ENCODE measurements around the gene SFT2D3.
A peak's percentile ranks its signal among the peaks of the same experiment; 100 is the strongest.

Gene SFT2D3, protein sequence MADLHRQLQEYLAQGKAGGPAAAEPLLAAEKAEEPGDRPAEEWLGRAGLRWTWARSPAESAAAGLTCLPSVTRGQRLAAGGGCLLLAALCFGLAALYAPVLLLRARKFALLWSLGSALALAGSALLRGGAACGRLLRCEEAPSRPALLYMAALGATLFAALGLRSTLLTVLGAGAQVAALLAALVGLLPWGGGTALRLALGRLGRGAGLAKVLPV

DNA sequence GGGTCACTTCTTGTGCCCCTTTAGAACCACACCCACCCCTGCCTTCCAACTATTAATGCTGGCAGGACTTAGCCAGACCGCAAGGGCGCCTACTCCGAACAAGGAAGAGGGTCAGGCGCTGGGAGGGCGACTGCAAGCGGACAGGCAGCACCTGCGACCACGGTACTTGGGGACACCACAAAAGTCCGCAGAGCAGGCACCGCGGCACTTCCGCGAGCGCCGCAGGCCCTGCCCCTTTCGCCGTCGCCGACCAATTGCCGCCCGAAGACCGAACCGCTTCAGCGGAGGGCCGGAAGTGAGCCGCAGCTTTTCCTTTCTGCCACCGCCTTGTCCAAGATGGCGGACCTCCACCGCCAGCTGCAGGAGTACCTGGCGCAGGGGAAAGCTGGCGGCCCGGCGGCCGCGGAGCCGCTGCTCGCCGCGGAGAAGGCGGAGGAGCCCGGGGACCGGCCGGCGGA lies at the start of gene SFT2D3:
TSS of gene SFT2D3 (plus strand) at position 305 of the 458 bp plus-strand sequence. CDS start at position 337, 32 bp downstream.
- DNase-seq (ENCODE audit: low read depth), result peak; percentile 81

DNA sequence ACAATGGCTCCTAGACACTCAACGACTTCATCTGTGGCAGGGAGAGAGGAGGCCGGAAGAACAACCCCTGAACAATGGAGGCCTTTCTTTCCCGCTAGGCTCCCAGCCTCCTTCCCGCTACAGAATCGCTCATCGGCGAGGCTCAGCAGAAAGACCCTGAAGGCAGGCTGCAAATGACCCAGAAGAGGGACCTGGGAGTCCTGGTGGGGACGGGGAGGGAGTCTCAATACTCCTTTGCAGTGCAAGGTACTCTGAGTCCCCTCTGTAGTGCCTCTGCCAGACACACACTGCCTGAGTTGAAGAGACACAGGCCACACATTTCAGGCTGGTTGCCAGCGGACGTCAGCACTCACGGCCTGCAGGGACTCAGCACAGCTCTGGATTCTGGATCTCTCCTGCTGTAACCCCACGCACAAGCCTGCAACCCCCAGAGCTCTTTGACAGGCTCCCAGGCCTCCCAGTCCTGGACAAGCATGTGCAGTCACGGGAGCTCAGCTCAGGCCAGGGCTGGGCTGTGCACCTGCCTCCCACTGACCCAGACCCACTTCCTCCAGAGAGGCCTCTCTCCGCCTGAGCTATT lies 49.2 kb upstream of the SFT2D3 start:
- DNase-seq (ENCODE audit: low read depth), result no peak

DNA sequence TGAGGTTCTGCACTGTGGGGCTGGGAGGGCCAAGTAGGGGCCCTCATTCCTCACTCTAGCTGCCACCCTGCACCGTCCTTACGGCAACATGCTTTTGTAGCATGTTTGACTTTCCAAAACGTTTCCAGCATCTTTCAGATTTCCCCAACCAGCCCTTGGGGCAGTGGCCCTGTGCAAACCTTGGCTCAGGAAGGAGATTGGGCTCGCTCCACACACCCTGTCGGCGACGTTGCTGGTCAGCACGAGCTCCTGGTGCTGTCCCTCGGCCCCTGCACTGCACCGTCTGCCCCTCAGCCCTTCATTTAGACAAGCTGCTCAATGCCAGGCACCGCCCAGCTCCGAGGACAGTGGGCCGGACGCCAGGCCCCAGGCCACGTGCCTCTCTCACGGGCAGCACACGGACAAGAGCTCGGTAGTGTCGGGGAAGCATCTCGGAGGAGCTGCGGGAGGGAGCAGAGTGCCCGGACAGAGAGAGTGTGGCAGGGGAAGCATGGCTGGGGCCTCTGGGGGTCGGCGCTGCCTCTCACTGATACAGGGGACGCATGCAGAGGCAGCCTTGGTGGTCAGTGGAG lies 48.4 kb upstream of the SFT2D3 start:
- DNase-seq (ENCODE audit: low read depth), result no peak

DNA sequence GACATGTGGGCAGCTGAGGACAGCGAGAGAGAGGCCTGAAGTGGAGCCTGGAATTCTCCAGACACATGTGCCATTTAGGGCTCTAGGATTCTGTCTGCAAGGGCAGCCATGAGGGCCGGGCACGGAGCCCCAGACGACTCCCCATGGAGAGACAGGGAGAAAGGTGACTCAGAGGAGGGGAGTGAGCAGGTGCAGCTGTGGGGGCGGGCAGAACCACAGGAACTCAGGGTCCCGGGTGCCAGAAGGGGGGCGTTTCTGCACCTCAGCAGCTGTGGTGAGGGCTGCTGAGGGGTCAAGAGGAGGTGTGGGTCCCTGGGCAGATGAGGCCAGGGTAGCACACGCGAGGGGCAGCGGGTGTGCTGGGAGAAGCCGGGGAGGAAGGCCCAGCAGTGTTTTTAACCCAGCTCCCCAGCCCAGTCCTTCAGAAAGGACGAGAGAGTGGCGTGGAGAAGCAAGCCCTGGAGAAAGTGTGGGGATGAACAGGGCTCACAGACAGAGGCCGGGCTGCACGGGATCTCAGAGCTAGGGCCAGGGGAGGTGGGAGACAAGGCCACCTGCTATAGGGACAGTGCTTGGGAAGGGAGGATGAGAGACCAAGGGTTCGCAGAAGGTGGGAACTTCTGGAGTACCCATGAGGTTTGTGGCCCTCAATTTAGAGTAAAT lies 47.7 kb upstream of the SFT2D3 start:
- no peak for DNase-seq (ENCODE audit: low read depth)

DNA sequence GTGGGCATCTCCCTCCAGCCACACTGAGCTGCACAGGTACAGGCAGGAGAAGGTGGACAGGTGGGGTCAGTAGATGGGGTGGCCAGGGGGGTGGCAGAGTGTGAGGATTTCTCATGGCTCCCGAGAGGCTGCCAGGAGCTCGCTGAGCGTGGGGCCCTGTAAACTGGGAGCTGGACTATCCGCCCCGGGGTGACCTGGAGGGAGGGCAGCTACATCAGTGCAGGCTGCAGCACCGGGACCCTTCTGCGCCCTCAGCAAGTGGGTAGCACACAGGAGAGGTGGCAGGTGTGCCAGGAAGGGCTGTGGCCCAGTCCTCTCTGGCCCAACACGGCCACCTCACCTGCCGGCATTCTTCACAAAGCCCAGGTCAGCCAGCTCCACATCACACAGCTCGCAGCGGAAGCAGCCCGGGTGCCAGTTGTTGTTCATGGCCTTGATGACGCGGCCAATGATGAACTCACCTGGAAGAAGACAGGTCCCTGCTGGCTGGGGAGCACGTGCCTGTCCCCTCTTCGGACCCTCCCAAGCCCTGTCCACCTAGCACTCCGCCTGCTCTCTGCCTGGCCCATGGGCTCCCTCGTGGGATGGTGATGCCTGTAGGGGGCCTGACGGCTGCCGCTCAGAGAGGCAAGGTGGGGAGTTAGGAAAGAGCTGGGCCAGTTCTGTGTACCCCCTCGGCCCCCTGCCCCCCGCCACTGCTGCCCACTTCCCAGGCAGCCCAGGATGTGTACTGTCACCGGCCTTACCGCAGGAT lies 47.0 kb upstream of the SFT2D3 start:
- DNase-seq (ENCODE audit: low read depth), result no peak

DNA sequence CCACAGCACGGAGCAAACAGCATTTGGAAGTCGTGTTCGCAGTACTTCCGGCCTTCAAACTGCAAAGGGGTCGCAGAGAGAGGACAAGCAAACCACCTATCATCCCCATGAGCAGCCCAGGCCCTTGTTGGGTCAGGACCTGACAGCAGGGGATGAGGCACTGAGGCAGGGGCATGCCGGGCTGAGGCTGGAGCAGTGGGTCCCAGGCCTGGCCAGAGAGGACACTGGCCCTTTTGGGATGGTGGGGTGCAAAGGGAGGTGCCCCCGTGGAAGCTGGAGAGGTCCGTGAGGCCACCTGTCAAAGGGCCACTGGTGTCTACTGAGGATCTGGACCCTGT lies 46.5 kb upstream of the SFT2D3 start:
- DNase-seq (ENCODE audit: low read depth), result no peak

DNA sequence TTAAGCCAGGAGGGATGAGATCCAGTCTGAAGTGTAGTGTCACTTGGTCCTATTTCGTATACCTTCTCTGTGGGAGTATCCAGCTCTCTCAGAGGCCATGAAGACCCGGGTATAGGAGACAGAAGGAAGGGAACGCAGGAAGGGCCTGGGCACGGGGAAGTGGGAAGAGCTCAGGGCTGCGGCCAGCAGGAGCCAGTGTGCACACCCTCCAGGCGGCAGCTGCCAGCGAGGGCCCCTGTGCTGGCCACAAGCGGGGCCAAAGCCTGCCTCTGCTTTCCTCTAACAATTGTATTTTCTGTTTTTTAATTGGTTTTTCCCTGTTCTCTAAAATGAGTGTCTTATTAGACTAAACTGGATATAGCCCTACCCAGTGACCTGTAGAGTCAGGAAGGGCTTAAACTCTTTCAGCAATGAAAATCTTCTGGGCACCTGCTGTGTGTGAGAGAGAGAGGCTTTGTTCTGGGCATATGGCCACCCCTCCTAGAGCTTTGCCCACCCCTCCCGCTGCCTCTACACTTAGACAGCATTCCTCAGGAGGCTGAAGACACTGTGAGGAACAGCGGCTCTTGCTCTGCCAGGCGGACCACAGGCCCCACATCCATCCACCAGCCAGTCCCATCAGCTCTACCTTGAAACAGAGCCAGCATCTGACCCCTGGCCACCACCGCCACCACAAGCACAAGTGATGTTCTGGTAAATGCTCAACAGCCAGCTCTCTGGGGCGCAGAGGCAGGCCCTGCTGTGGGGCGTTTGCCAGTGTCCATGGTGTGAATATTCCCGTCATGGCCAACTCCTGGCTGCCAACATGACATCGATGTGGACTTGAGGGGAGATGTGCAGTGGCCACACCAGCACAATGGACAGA lies 45.9 kb upstream of the SFT2D3 start:
- no peak for DNase-seq (ENCODE audit: low read depth)

DNA sequence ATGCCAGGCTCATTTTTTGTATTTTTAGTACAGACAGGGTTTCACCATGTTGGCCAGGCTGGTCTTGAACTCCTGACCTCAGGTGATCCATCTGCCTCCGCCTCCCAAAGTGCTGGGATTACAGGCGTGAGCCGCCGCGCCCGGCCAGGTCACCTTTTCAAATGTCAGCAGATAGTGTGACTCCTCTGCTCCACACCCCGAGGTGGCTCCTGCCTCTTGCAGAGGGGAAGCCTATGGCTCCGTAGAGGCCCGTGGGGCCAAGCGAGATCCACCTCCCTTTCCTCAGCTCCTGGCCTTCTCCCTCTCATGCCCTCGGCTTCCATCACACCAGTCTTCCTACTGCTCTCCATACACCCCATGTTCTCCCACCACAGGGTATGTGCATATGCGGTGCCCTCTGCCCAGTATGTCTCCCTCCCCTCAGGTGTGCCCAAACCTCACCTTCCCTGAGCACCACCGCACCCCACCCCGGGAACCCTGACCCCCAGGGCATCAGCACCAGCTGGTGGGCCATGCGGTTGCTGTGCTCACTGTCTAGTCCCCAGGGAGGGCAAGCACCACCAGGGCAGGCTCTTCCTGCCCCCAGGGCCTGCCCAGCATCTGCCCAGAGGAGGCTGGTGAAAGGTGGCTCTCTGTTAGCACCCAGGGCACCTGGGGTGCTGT lies 44.6 kb upstream of the SFT2D3 start:
- no peak for DNase-seq (ENCODE audit: low read depth)

DNA sequence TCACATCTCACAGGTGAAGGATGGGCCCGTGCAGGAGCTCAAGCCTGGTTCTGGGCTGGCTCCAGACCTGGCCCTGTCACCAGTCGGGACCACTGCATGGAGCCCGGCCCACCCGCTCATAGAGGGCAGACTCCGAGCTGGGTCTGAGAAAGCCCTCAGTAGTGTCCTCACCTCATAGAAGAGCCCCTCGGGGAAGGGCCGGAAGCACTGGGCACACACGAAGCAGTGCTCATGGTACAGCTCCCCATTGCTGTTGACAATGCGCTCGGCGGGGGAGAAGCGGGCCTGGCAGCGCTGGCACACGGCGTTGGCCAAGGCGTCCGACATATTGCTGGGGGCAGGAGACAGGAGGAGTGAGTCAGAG lies 44.1 kb upstream of the SFT2D3 start:
- DNase-seq (ENCODE audit: low read depth), result no peak

DNA sequence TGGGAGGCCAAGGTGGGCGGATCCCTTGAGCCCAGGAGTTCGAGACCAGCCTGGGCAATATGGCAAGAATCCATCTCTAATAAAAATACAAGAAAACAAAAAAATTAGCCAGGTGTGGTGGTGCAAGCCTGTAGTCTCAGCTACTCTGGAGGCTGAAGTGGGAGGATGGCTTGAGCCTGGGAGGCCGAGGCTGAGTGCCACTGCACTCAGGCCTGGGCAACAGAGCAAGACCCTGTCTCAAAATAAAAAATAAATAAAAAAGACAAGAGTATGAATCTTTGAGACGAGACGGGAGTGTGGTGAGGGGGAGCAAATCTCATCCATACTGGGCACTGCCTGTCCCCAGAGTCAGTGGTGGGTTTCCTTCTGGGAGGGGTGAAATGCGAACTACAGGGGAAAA lies 43.2 kb upstream of the SFT2D3 start:
- DNase-seq (ENCODE audit: low read depth), result no peak

DNA sequence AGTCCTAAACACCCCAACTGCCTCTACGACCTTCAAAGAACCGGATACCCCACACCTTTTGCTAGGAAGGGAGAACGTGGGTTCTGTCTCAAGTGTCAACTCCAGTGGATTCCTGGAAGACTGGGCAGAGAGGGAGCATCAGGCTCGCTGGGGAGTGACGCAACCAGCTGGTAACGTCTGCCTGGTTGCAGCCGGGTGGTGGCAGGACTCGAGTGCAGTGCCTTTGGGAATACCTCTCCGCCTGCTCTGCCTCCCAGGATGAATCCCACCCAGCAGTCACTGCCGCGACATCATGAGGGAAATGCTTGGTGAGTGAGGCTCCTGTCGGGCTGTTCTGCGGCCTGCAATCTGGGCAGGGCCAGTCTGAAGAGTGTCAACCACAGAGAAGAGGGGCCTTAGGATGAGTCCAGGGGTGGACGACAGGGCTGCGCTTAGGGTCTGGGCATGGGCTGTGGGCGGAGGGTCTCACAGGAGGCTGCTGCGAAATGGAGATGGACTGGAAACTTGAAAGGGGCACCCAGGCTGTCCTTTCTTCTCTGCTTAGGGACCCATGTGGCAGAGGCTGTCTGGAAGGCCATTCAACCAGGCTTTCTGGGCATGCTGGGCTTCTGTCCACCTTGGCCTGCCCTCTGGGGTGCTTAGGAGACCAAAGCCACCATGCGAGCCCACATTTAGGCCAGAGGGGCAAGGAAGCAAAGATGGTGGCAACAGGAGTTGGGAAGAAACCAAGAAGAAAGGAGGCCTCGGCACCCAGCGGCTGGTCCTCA lies 42.5 kb upstream of the SFT2D3 start:
- no peak for DNase-seq (ENCODE audit: low read depth)

DNA sequence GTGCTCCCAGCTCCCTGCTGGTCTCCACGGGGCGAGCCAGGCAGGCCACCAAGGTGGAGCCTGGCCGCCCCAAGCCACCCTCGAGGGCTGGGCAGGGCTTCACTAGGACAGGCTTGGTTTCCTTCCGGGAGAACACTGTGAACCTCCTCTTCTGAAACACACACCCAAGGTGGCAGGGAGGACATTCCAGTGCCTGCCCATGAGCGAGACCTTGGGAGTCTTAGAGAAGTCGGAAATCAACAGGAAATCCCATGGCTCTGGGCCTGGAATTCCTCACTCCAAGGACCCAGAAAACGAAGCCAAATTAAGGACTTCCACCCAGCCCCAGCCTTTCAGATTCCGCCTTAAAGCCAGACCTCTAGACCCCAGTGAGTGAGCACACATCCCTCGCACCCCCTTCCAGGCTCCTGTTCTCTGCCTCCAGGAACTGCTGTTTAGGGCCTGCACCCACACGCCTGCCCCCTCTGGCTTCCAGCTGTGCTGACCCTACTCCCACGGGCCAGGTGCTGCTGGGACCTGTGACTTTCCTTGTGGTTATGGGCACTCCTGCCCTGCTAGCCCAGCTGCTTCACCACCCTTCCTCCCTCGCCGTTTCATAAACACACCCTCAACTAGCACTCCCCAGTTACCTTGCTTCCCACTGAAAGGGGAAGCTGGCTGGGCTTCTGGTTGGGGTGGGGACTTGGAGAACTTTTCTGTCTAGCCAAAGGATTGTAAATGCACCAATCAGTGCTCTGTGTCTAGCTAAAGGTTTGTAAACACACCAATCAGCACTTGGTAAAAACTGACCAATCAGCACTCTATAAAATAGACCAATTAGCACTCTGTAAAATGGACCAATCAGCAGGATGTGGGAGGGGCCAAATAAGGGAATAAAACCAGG lies 41.6 kb upstream of the SFT2D3 start:
- no peak for DNase-seq (ENCODE audit: low read depth)

DNA sequence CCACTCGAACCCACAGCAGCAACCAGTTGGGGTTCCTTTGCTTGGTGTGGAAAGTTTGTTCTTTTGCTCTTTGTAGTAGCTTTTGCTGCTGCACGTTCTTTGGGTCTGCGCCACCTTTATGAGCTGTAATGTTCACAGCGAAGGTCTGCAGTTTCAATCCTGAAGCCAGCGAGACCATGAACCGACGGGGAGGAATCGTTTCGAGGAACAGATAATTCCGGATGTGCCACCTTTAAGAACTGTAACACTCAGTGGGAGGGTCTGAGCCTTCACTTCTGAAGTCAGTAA lies 41.1 kb upstream of the SFT2D3 start:
- DNase-seq (ENCODE audit: low read depth), result no peak

DNA sequence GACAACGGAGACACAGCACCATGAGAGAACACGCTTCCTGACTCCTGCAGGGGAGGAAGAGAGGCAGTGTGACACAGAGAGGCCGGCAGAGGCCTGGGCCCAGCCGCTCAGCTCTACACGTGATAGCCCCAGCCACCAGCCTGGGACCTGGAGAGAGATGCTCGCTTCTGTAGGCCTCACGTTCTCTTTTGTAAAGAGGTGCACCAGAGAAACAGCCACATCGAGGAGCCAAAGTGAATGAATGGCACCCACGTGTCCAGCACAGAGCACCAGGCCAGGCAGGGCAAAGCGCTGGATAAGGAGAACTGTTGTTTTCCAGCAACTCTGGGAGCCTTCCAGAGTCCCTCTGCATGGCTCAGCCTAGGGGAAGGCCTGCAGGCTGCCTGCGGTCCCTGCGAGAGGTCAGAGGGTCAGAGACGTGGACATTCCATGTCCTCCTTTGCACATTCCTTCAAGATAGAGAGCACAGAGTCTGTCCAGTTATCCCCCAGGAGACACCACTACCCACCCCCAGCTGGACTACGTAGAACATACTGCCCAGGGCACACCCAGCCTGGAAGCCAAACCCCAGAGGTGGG lies 40.1 kb upstream of the SFT2D3 start:
- DNase-seq (ENCODE audit: low read depth), result no peak

DNA sequence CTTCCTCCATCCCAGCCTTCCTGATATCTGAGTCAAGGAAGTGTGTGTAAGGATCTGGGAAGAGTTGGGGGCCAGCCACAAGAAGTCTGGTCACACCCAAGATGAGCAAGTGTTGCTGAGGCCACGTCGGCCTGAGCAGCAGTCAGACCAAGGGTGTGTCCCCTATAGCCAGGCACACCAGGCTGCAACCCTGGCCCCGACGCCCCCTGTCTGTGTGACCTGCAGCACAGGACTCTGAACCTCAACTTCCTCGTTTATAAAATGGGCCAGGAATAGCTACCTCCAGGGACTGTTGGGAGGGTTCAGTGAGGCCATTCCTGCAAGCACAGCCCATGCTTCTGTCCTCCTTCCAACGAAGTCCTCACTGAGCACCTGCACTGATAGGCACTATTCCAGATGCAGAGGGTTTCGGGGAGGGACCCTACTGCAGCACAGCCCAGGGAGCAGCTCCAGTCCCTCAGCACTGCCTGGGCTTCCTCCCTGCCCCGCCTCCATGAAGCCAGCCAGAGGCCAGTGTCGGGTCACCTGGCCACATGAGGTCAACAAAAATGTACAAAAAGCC lies 39.3 kb upstream of the SFT2D3 start:
- no peak for DNase-seq (ENCODE audit: low read depth)

DNA sequence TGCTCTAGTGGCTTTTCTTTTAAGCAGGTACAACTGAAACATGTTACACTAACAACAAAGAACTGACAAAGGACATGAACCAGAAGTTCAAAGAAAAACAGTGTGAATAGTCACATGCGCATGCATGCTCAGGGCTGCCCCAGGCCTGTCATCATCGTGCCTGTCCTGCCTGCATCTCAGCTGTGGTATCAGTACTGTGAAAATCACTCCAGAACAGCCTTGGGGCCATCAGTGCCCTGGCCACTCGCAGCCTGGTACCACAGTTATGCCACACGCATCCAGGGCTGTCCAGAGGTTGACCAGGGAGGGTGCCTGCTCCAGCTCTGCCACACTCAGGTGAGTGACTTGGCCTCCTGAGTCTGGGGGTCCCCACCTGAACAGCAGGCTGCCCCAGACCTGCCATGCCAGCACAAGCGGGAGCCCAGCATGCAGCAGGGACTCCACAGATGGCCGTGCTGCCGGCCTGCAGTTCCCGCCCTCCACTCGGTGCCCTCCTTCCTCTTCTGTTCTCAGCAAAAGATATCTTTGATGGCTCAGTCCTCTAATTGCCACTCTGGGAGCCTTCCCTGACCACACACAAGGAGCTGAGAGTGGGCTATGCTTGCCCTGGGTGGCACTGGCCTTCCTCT lies 38.2 kb upstream of the SFT2D3 start:
- no peak for DNase-seq (ENCODE audit: low read depth)

DNA sequence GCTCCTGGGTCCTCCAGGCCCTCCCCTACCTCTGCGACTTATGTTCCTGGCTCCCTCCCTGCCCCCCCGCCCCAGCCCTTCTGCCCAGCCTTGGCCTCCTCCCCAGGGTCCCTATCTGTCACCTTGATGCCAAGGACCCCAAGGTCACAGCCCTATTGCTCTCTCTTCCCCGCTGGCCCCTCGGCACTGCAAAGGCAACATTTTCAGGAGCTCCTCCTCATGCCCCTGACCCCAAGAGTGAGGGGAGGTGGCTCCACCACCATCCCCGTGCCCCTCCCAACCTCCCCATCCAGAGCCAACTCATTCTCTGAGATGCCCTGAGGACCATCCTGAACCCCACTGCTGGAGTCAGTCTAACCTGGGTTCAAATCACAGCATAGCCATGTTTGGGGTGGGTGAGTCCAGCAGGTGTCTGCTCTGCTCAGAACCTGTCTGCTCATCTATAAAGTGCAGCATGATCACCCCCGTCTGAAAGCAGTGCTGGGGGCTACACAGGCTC lies 37.7 kb upstream of the SFT2D3 start:
- no peak for DNase-seq (ENCODE audit: low read depth)

All from activated T-cell treated with anti-CD3 and anti-CD28 coated beads for 1 hour (primary cell).